Measurements from ENCODE around the gene TBC1D25.

Gene TBC1D25

DNA sequence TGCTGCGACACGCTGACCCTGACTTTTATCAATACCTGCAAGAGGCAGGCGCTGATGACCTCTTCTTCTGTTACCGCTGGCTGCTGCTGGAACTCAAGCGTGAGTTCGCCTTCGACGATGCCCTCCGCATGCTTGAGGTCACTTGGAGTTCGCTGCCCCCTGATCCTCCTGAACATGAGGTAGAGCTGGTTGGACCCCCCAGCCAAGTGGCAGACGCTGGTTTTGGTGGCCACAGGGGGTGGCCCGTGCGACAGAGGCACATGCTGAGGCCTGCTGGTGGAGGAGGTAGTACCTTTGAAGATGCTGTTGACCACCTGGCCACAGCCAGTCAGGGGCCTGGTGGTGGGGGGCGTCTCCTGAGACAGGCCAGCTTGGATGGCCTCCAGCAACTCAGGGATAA, 20.5 kb downstream of the TBC1D25 start:
- DNase-seq (ENCODE audit: low read depth), result no peak

DNA sequence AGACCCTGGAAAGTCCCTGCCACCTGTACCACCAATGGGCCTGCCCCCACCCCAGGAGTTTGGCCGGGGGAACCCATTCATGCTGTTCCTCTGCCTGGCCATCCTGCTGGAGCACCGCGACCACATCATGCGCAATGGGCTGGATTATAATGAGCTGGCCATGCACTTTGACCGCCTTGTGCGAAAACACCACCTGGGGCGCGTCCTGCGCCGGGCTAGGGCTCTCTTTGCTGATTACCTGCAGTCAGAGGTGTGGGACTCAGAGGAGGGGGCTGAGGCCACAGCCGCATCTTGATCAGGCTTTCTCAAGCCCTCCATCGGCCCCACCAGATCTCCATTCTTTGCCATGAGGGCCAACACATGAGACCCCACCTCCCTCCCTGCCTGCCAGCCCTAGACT, 21.2 kb downstream of the TBC1D25 start:
- DNase-seq (ENCODE audit: low read depth), result no peak

DNA sequence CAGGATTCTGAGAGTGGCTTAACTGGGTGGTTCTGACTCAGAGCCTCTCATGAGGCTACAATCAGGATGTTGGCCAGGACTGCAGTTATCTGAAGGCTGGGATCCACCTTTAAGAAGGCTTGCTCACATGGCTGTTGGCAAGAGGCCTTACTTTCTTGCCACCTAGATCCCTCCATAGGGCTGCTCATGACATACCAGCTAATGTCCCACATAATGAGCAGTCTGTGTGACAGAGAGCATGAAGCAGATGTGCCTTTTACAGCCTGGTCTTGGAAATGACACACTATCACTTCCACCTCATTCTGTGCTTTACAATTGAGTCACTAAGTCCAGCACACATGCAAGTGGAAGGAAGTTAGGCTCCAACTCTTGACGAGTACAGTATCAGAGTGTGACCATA, 30.4 kb downstream of the TBC1D25 start:
- no peak for DNase-seq (ENCODE audit: low read depth)

DNA sequence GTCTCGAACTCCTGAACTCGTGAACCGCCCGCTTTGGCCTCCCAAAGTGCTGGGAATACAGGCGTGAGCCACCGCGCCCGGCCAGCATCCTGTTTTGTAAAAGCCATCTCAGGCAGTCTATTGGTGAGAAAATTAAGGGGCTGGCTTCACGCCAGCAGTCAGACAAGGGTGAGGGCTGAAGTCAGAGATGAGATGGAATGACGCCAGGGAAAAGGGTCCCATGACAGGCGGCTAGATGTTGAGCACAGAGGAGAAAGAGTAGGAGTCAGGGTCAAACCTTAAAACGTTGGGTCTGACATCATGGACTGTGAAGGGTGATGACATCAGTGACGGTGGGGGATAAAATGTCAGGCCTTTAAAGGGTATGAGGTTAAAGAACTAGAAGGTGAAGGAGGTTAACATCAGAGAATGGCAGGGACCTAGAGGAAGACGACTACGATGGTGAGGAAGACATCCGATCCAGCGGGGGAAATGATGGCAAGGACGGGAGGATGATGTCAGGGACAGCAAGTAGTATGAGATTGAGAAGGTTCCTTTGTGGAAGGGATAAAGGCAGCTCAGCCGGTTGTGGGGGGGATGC, 34.3 kb downstream of the TBC1D25 start:
- DNase-seq (ENCODE audit: low read depth), result no peak

DNA sequence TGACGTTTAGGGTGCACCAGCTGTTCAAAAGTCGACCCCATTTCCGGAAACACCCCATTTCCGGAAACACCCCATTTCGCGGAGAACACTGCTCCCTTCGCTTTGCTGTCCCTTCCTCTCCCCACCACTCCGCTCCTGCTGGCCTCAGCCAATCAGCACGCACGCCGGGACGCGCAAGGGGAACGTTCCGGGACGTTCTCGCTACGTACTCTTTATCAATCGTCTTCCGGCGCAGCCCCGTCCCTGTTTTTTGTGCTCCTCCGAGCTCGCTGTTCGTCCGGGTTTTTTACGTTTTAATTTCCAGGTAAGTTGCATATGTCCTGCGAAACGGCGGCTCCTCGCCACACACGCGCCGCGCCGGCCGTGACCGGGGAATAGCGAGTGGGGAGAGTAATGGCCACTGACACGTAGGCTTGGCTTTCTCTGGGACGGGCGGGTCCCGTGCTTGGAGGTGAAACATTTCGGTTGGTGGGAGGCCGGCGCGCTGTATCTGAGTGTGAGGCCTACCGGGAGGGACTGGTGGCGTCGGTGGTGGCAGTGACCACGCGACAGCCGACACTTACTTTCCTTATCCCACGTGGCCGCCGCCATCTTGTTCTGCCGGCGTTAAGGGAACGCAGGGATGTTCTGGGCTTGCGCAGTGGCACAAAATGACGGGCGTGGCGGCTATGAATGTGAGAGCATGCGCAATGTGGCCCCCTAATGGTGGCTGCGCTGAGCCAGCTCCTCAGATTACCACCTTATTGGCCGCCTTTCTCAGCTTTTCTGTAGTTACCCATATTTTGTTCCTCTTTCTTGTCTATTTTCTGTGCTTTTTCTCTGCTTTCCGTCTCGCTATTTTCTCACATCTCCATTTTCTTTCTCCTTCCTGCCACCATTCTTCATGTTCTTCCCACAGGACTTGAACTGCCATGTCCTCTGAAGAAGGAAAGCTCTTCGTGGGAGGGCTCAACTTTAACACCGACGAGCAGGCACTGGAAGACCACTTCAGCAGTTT, 35.1 kb downstream of the TBC1D25 start, which contains the start of gene RBM3:
Gene RBM3 (plus strand): TSS at position 215 of the 997 bp plus-strand sequence. CDS start 697 bp downstream, at position 912.
- peak; percentile 81 for DNase-seq (ENCODE audit: low read depth)

DNA sequence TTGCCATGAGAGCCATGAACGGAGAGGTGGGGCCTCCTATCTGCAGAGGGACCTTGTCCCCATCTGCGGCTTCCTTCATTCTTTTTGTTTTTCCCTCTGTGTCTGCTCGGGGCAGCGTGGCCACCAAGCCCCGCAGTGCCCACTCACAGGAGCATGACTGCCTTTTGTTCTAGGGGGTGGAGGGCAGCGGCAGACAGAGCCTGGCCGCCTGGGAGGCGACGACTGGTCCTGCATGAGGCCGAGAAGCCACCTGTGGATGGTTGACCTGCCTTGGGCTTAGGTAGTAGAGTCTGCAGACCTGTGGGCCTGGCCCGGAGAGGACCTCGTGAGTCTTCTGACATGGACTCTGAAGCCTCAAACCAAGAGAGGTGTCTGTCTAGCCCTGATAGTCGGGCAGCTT, 36.1 kb downstream of the TBC1D25 start:
- DNase-seq (ENCODE audit: low read depth), result no peak

DNA sequence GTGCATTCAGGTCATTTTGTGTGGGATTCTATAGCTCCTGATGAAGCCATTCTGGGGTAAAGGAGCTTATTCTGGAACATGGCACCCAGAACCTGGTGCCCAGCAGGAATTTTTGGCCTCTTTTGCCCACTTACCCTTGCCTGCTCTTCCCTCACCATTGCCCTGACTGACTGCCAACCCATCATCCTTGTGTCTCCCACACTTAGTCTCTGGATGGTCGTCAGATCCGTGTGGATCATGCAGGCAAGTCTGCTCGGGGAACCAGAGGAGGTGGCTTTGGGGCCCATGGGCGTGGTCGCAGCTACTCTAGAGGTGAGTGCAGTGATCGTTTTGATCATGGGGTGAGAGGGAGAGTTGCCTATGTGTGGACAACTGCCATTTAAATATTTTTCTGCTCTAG, 36.6 kb downstream of the TBC1D25 start:
- no peak for DNase-seq (ENCODE audit: low read depth)

DNA sequence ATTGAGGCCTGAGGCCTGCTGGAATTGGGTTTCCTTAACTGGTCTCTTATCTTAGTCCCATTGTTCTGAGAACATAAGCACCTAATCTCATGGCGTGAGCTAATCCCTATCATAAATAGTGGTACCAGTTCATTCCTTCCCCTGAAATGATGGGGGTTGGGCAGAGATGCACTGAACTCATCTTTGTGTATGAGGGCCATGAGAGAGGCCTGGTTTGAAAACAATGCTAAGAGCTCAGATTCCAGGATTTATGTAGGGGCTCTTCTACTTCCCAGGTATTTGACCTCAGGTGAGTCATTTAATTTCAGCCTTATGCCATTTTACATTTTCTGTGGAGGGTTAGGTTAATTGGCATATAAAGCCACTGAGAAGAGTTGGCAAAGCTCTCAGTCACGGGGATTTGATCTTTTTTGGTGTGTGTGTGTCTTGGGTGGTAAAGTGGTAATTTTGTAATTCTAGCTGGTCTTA, 39.2 kb downstream of the TBC1D25 start:
- DNase-seq (ENCODE audit: low read depth), result no peak

DNA sequence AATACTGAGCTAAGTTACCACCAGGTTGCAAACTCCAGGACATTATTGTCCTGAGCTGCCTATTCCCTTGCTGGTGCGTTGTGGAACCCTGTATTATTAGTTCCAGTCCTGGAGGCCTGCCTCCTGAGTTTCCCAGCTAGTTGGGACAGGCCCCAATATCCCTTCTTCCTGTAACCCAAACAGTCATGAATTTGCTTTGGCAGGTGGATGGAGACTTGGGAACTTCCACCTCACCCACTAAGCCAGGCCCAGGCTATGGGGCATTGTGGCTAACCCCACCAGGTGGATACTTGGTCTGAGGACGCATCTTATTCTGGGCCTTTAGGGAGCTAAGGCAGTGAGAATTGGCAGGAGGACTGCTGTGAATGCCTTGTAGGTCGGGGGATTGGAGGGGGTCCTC, 39.7 kb downstream of the TBC1D25 start:
- DNase-seq (ENCODE audit: low read depth), result no peak

DNA sequence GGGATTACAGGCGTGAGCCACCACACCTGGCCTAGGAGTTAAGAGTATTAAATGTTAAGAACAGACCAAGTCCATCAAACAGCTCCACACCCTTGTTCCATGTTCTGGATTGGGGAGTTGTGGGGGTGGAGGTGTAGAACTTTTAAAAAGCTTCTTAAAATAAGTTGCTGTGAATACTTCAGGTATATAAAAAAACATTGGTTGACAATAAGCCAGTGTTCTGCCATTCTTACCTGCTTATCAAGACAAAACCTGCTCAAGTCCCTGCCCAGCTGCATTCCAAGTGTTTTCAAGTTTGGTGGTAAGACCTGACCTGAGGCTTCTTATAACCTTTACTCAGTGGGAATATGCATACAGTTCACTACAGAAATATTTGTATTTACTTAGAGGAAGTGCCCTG, 41.1 kb downstream of the TBC1D25 start:
- no peak for DNase-seq (ENCODE audit: low read depth)

DNA sequence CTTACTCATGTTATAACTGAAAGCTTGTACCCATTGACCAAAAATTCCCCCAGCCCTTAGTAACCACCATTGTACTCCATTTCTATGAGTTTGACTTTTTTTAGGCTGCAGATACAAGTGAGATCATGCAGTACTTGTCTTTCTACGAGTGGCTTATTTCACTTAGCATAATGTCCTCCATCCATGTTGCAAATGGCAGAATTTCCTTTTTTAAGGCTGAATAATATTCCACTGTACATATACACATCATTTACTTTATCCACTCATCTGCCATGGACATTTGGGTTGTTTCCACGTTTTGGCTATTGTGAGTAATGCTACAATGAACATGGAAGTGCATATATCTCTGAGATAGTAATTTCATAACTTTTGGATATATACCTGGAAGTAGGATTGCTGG, 45.2 kb downstream of the TBC1D25 start:
- no peak for DNase-seq (ENCODE audit: low read depth)

DNA sequence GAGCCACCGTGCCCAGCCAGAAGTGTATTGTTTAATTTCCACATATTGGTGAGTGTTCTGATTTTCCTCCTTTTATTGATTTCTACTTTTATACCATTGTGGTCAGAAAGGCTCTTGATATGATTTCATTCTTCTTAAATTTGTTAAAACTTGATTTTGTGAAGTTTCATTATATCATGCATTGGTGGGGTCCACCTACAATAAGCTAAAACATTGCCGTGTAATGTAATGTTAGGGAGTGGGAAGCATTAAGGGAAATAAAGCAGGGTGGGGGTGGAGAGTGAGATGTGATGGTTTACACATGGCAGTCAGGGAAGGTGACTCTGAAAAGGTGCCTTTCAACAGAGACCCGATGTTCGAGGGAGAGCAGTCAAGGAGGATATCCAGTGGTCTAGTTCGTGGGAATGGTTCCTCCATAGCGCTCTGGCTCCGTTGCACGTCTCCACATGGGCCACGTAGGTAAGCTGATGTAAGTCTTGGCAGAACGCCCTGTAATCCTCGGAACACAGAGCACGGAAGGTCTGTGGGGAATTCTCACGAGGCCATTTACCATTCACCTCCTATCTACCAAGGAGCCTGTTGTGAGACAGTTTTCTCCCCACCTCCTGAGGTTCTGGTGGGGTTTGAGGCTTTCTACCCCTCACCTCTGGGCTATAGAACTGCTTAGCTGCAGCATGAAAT, 50.1 kb downstream of the TBC1D25 start:
- DNase-seq (ENCODE audit: low read depth), result no peak

DNA sequence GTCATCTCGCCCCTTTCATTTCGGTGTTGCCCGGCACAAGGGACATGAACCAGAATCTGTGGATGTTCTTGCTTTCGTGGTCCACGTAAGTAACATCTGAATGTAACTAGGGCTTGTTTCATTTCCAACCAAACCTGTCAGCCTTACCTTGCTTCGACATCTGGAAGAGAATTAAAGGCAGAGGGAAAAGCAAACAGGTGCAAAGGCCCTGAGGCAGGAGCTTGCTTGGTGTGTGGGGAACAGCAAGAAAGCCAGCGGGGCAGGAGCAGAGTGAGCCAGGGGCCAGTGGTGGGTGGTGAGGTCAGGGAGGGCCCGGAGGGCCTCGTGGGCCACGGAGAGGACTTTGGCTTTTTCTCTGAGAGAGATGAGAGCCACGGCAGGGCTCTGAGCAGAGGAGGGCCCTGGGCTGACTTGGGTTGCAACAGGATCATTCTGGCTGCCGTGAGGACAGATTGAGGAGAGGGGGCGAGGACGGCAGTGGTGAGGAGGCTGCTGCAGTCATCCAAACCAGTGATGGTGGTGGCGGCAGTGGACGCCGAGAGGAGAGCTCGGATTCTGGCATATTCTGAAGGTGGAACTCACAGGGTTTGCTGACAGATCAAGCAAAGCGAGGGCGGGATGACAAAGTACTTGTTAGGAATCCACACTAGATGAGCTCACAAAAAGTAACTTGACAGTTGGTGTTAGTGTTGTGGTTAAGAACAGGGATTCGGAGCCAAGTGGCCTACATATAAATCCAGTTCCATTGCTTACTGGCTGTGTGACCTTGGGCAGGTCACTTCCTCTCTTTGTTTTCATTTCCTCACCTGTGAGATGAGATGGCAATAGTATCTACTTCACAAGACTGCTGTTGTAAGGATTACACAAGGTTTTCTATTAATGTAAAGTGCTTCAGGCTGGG, 50.9 kb downstream of the TBC1D25 start:
- no peak for DNase-seq (ENCODE audit: low read depth)

DNA sequence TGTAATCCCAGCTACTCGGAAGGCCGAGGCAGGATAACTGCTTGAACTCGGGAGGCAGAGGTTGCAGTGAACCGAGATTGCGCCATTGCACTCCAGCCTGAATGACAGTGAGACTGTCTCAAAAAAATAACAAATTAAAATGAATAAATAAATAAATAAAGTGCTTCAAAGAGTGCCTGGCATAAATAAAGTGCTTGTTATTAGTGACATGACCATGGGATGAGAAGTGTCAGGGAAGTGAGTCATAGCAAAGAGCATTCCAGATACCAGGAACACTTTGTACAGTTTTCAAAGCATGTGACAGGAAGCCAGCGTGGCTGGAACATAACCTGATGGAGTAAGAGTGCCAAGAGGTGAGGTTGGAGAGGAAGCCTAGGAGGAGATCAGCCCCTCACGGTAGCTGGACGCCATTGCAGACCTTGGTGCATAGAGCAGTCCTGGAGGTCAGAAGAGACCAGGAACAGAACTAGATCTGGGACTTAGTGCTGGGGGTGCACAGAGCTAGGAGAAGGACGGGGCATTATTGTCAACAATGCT, 51.8 kb downstream of the TBC1D25 start:
- DNase-seq (ENCODE audit: low read depth), result no peak

DNA sequence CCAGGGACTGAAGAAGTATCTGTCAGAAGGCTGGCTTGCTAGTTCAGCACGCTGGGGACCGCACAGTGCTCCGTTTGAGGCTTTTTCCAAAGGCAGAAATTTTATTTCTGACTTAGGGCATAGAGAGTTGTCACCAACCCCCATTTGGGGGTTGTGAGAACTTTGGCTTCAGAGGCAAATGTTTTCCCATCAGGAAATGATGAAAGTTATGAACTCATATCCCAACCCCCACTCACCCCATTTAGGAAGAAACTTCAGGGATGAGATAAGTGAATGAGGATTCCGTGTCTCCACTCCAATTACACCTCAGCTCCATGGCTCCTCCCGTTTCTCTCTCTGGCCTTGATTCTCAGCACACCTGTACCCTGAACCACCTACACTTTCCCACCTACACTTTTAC, 53.5 kb downstream of the TBC1D25 start:
- DNase-seq (ENCODE audit: low read depth), result no peak

DNA sequence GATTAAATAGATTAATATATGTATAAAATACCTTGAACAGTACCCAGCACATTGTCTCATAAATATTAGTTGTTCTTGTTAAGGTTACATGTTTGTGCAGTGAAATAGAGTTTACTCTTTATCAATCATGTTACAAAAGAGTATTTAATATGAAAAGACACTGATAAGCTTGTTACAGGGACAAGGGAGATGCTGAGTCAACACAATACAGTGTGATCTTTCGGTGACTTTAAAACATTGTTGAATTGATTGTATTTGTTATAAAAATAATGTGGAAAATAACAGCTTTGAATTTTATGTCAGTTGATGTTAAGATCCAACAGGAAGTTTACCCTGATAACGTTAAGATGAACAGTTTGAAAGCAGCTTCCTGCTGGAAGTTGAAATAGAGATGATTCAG, 56.4 kb downstream of the TBC1D25 start:
- DNase-seq (ENCODE audit: low read depth), result no peak

DNA sequence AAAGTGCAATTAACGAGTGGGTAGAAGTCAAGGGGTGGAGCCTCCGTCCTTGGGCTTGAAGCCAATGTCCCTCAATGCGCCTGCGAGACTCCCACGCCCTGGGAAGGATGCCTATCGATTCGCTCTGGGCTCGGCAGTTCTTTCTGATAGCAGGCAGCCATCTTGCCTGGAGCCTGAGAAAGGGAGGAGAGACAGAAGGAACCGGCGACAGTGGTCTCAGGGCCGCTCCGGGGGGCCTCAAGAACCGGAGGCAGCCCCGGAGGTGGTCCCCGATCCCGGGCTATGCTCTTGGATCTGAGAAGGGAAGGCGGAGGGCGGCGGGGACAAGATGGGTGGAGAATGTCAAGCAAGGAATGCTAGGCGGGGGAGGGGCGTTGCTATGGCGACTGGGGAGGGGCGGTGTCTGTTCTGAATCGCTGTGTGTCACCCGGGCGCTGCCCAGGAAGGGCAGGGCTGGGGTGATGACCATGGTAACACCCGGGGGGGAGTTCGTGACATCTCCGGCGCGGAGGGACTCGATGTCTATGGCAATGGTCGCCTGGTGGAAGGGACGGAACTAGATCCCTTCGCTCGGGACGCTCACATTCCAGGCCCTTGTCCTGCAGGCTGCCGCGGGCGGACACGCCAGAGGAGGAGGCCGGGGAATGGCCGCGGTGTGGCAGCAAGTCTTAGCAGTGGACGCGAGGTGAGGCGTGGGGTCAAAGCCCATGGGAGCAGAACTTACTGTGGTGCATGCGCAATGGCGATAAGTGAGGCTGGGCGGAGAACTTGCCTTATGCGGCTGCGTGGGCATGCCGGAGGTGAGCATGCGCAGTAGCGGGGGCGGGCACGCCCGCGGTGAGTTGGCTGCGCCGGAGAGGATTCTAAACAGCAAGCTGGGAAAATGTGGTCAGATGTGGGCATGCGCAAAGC, 58.1 kb downstream of the TBC1D25 start, which contains the start of gene WDR13:
Gene WDR13 (plus strand): TSS at position 140 of the 912 bp plus-strand sequence. CDS start 505 bp downstream, at position 645.
- peak; percentile 70 for DNase-seq (ENCODE audit: low read depth)

DNA sequence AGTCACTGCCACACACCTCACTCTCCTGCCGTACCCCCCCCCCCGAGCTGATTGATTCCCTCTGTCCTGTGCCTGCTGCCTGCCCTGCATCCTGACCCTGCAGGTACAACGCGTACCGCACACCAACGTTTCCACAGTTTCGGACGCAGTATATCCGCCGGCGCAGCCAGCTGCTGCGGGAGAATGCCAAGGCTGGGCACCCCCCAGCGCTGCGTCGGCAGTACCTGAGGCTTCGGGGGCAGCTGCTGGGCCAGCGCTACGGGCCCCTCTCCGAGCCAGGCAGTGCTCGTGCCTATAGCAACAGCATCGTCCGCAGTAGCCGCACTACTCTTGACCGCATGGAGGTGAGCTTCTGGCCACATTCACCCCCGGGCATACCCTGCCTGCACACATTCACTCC, 59.1 kb downstream of the TBC1D25 start:
- DNase-seq (ENCODE audit: low read depth), result no peak

DNA sequence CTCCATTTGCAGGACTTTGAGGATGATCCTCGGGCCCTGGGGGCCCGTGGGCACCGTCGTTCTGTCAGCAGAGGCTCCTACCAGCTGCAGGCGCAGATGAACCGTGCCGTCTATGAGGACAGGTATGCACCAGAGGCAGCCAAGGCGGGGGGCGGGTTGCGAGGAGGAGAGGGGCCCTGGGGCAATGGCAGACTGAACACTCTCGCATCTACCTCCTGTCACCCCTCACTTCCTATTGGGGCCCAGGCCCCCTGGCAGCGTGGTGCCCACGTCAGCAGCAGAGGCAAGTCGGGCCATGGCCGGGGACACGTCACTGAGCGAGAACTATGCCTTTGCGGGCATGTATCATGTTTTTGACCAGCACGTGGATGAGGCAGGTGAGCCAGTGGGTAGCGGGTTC, 59.8 kb downstream of the TBC1D25 start:
- no peak for DNase-seq (ENCODE audit: low read depth)

DNA sequence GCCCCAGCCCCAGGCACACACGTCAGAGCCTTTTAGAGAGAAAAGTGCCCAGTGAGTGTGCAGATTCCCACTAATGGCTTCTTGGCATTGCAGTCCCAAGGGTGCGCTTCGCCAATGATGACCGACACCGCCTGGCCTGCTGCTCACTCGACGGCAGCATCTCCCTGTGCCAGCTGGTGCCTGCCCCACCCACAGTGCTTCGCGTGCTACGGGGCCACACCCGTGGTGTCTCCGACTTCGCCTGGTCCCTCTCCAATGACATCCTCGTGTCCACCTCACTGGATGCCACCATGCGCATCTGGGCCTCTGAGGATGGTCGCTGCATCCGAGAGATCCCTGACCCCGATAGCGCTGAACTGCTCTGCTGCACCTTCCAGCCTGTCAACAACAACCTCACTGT, 60.7 kb downstream of the TBC1D25 start:
- DNase-seq (ENCODE audit: low read depth), result no peak
